GM23338 (cell line): ENCODE measurements around the gene CCDC57. TPM values are rescaled to one million over a fixed set of nuclear protein-coding genes. Genes with fewer than 3 reads are reported as not detected.

Experiments used
- ATAC-seq: fragments of 200-7000 bp; cut with Tn5 transposase; 3 replicates; pipeline ENCODE4 v1.9.1; 2020
- DNase-seq: peaks from one replicate; pipeline ENCODE4 v3.0.0-alpha.2; 2015; ENCODE audit warnings: low spot score
- H2AFZ ChIP-seq: fragments of 200-600 bp; sonication (generic); 2 replicates; pipeline ENCODE4 v1.8.0; 2016; ENCODE audit warnings: antibody characterized with exemption, mild to moderate bottlenecking, moderate library complexity
- H3F3A ChIP-seq: fragments of 200-600 bp; sonication (generic); replicated peaks from 2 replicates; pipeline ENCODE4 v1.8.0; 2017; ENCODE audit warnings: antibody characterized with exemption, mixed run types, low read depth
- H3K27ac ChIP-seq: fragments of 200-600 bp; sonication (generic); 2 replicates; pipeline ENCODE4 v1.6.1; 2016; ENCODE audit warnings: low read depth
- H3K27me3 ChIP-seq: fragments of 200-600 bp; sonication (generic); 2 replicates; pipeline ENCODE4 v1.8.0; 2016; ENCODE audit warnings: mild to moderate bottlenecking, mixed run types, moderate library complexity; ENCODE audit not compliant: insufficient read depth
- H3K36me3 ChIP-seq: fragments of 200-600 bp; sonication (generic); 2 replicates; pipeline ENCODE4 v1.8.0; 2016; ENCODE audit warnings: mild to moderate bottlenecking; ENCODE audit not compliant: insufficient read depth
- H3K4me1 ChIP-seq: fragments of 200-600 bp; sonication (generic); 2 replicates; pipeline ENCODE4 v1.8.0; 2016; ENCODE audit warnings: mild to moderate bottlenecking, moderate library complexity; ENCODE audit not compliant: insufficient read depth
- H3K4me2 ChIP-seq: fragments of 200-600 bp; sonication (generic); 2 replicates; pipeline ENCODE4 v1.7.1; 2017; ENCODE audit warnings: mixed run types
- H3K4me3 ChIP-seq: fragments of 200-600 bp; sonication (generic); 2 replicates; pipeline ENCODE4 v1.6.1; 2016; ENCODE audit warnings: mixed run types
- H3K79me2 ChIP-seq: fragments of 200-600 bp; sonication (generic); replicated peaks from 2 replicates; pipeline ENCODE4 v1.8.0; 2017; ENCODE audit warnings: mild to moderate bottlenecking; ENCODE audit not compliant: insufficient read depth
- H3K9me2 ChIP-seq: fragments of 200-600 bp; sonication (generic); 2 replicates; pipeline ENCODE4 v1.8.0; 2017; ENCODE audit not compliant: insufficient read depth
- H4K20me1 ChIP-seq: fragments of 200-600 bp; sonication (generic); replicated peaks from 2 replicates; pipeline ENCODE4 v1.8.0; 2017; ENCODE audit warnings: mild to moderate bottlenecking; ENCODE audit not compliant: insufficient read depth
- H3K27ac Mint-ChIP-seq: 2 replicates; pipeline ENCODE4 v1.8.0; 2020; ENCODE audit warnings: inconsistent platforms, mild to moderate bottlenecking, moderate library complexity, mixed read lengths
- H3K27me3 Mint-ChIP-seq: 3 replicates; pipeline ENCODE4 v1.8.0; 2022; ENCODE audit warnings: low read depth, mild to moderate bottlenecking, moderate library complexity, mixed read lengths, inconsistent platforms; ENCODE audit not compliant: insufficient read depth, poor library complexity
- H3K36me3 Mint-ChIP-seq: 3 replicates; pipeline ENCODE4 v1.8.0; 2021; ENCODE audit warnings: low read depth, mild to moderate bottlenecking, inconsistent platforms, moderate library complexity, mixed read lengths
- H3K4me1 Mint-ChIP-seq: 3 replicates; pipeline ENCODE4 v1.8.0; 2020; ENCODE audit warnings: mild to moderate bottlenecking, inconsistent platforms, mixed read lengths
- H3K4me3 Mint-ChIP-seq: 3 replicates; pipeline ENCODE4 v1.8.0; 2021; ENCODE audit warnings: moderate library complexity, mild to moderate bottlenecking, inconsistent platforms, mixed read lengths
- H3K9me3 Mint-ChIP-seq: 3 replicates; pipeline ENCODE4 v1.8.0; 2020; ENCODE audit warnings: moderate library complexity, mild to moderate bottlenecking, inconsistent platforms, mixed read lengths
- CREB1 ChIP-seq: fragments of 250-450 bp; sonication (Bioruptor Pico); IDR thresholded peaks from 2 replicates; pipeline ENCODE4 v1.5.0; 2020; ENCODE audit warnings: low read depth, mild to moderate bottlenecking, moderate library complexity
- ETS1 ChIP-seq: IDR thresholded peaks from 2 replicates; pipeline ENCODE4 v1.6.1; 2016; ENCODE audit warnings: antibody characterized with exemption
- EZH2 ChIP-seq: fragments of 200-600 bp; sonication (generic); IDR thresholded peaks from one replicate; pipeline ENCODE4 v1.8.0; 2017; ENCODE audit warnings: antibody characterized with exemption, mild to moderate bottlenecking, low read depth; ENCODE audit not compliant: unreplicated experiment
- JUNB ChIP-seq: IDR thresholded peaks from one replicate; pipeline ENCODE4 v1.6.1; 2016; ENCODE audit warnings: antibody characterized with exemption; ENCODE audit not compliant: unreplicated experiment
- POLR2AphosphoS5 ChIP-seq: IDR thresholded peaks from 2 replicates; pipeline ENCODE4 v1.6.1; 2016; ENCODE audit warnings: antibody characterized with exemption, low read depth
- STAT1 ChIP-seq: IDR thresholded peaks from one replicate; pipeline ENCODE4 v1.6.1; 2016; ENCODE audit warnings: antibody characterized with exemption; ENCODE audit not compliant: unreplicated experiment
- ZNF462 ChIP-seq: fragments of 250-450 bp; sonication (Bioruptor Pico); IDR thresholded peaks from 2 replicates; pipeline ENCODE4 v1.5.0; 2020; ENCODE audit warnings: mild to moderate bottlenecking, moderate library complexity
- polyA plus RNA-seq: library from polyadenylated mRNA; unstranded; fragments of >200 nt; fragmentation: Nextera tagmentation; extraction: Ambion mirVana; gene quantifications from 2 replicates; pipeline ENCODE4 v1.2.1, GENCODE V29; 2016
- total RNA-seq: library from RNA; depleted of rRNA; stranded (reverse); fragments of >200 nt; shearing (Covaris generic); gene quantifications from 2 replicates; pipeline ENCODE4 v1.2.3, GENCODE V29; 2014
- TF ChIP-seq, protein P1 (sequence below), 2 experiments: fragments of 200-600 bp in 1 of 2; sonication (generic) in 1 of 2; conservative IDR thresholded peaks; 2 replicates each; pipeline versions ENCODE4 v1.5.1 to v1.6.1; 2016 to 2017; ENCODE audit warnings: antibody characterized with exemption in 2 of 2, low read depth in 2 of 2, mild to moderate bottlenecking in 2 of 2, moderate library complexity in 1 of 2

CCDC57 gene
- total and polyA plus RNA-seq, 2 experiments from 2014 or later = 7.0 to 16.3 TPM

GRCh38 chr17:82110298-82110697 is 102.3 kb downstream of the CCDC57 start:
- peaks cover 34% of the 10 kb centered on the region for H3K27me3 Mint-ChIP-seq
- no peak overlapping the region for H3K4me3 Mint-ChIP-seq

More at GRCh38 chr17:82110298-82110697, 102.3 kb downstream of the CCDC57 start:
- Histone ChIP-seq H3K79me2 (no peaks in the 10 kb centered on the region), H3K36me3 (no peaks in the 10 kb centered on the region), H3K9me2 (no peaks in the 10 kb centered on the region), H3K27ac (no peak overlapping the region), H3K4me1 (peaks cover 15% of the 10 kb centered on the region; the same call in 1 of the 2 replicates), H2AFZ (no peak overlapping the region), H3K27me3 (0 out of 2 replicates have a peak, but pooled peaks cover 4% of the 10 kb centered on the region), H4K20me1 (no peaks in the 10 kb centered on the region), H3K4me2 (no peak overlapping the region), H3K4me3 (no peak overlapping the region), H3F3A (no peaks in the 10 kb centered on the region)
- H3K27ac Mint-ChIP-seq = no peak overlapping the region
- no peak for ATAC-seq
- H3K36me3 Mint-ChIP-seq = no peaks in the 10 kb centered on the region; the same call in 2 of the 3 replicates
- H3K4me1 Mint-ChIP-seq = peaks cover 17% of the 10 kb centered on the region
- TF ChIP-seq CREB1 (CRISPR knock-in tag) = no peak
- no peak for TF ChIP-seq EZH2
- TF ChIP-seq ZNF462 = no peak
- no peak for TF ChIP-seq JUNB
- TF ChIP-seq ETS1 = no peak
- TF ChIP-seq POLR2AphosphoS5 = no peak
- TF ChIP-seq, protein P1, sequence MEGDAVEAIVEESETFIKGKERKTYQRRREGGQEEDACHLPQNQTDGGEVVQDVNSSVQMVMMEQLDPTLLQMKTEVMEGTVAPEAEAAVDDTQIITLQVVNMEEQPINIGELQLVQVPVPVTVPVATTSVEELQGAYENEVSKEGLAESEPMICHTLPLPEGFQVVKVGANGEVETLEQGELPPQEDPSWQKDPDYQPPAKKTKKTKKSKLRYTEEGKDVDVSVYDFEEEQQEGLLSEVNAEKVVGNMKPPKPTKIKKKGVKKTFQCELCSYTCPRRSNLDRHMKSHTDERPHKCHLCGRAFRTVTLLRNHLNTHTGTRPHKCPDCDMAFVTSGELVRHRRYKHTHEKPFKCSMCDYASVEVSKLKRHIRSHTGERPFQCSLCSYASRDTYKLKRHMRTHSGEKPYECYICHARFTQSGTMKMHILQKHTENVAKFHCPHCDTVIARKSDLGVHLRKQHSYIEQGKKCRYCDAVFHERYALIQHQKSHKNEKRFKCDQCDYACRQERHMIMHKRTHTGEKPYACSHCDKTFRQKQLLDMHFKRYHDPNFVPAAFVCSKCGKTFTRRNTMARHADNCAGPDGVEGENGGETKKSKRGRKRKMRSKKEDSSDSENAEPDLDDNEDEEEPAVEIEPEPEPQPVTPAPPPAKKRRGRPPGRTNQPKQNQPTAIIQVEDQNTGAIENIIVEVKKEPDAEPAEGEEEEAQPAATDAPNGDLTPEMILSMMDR (conservative IDR thresholded peaks at IDR 0.05; ENCODE audit: low read depth in 2 of 2) = no peak
- TF ChIP-seq STAT1 = no peak
- DNase-seq = no peak
- H3K9me3 Mint-ChIP-seq = peaks cover 2% of the 10 kb centered on the region; the same call in 2 of the 3 replicates
